Glutamatergic neuron (in vitro differentiated cells): Measurements from ENCODE around the gene HNRNPM. TPM values are rescaled to one million over a fixed set of nuclear protein-coding genes. Genes with fewer than 3 reads are reported as not detected.

Experiments
- DNase-seq: peaks from one replicate; pipeline ENCODE4 v3.0.0; 2022
- H3K27ac Mint-ChIP-seq: one replicate; pipeline ENCODE4 v1.8.0; 2020; ENCODE audit warnings: mild to moderate bottlenecking, mixed read lengths, inconsistent platforms; ENCODE audit not compliant: unreplicated experiment
- H3K27me3 Mint-ChIP-seq: one replicate; pipeline ENCODE4 v1.8.0; 2020; ENCODE audit warnings: mild to moderate bottlenecking, moderate library complexity, mixed read lengths, inconsistent platforms; ENCODE audit not compliant: unreplicated experiment
- H3K36me3 Mint-ChIP-seq: one replicate; pipeline ENCODE4 v1.8.0; 2020; ENCODE audit warnings: mild to moderate bottlenecking, mixed read lengths, inconsistent platforms; ENCODE audit not compliant: unreplicated experiment
- H3K4me1 Mint-ChIP-seq: one replicate; pipeline ENCODE4 v1.8.0; 2020; ENCODE audit warnings: mild to moderate bottlenecking, low read depth, mixed read lengths, inconsistent platforms; ENCODE audit not compliant: unreplicated experiment
- H3K4me3 Mint-ChIP-seq: one replicate; pipeline ENCODE4 v1.8.0; 2020; ENCODE audit warnings: mild to moderate bottlenecking, mixed read lengths, inconsistent platforms; ENCODE audit not compliant: unreplicated experiment
- H3K9me3 Mint-ChIP-seq: one replicate; pipeline ENCODE4 v1.8.0; 2020; ENCODE audit warnings: mild to moderate bottlenecking, moderate library complexity, mixed read lengths, inconsistent platforms; ENCODE audit not compliant: unreplicated experiment
- total RNA-seq: library from RNA; stranded (reverse); fragmentation: NEBNext Ultra II Directional; extraction: Animal tissue kit (Norgen Biotek cat#: 25700); gene quantifications from one replicate; pipeline ENCODE4 v1.2.1, GENCODE V29; 2021; ENCODE audit not compliant: unreplicated experiment
- TF ChIP-seq, protein P1 (sequence below): fragments of 200-600 bp; sonication (generic); IDR thresholded peaks from one replicate; pipeline ENCODE4 v1.5.0; 2021; ENCODE audit not compliant: partially characterized antibody, unreplicated experiment

HNRNPM gene
- total RNA-seq, 1 donor from 2014 or later: 184 TPM

DNA sequence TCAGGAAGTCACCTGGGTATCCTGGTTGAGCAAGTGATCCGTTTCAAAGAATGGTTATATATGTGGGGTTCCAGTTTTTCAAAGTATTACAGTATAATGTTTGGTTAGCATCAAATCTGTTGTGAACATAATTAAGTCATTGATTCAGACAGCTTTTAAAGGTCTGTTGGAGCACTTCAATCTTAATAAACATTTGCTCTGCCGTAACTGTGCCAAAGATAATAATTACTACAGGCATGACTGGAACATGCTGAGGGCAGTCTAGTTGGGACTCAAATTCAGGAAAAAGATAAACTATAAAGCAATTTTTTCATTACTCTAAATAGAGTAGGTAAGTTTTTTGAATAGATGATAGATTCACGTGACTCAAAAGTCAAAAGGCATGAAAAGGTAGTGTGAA, 23.3 kb downstream of the HNRNPM start:
- TF ChIP-seq, protein P1, sequence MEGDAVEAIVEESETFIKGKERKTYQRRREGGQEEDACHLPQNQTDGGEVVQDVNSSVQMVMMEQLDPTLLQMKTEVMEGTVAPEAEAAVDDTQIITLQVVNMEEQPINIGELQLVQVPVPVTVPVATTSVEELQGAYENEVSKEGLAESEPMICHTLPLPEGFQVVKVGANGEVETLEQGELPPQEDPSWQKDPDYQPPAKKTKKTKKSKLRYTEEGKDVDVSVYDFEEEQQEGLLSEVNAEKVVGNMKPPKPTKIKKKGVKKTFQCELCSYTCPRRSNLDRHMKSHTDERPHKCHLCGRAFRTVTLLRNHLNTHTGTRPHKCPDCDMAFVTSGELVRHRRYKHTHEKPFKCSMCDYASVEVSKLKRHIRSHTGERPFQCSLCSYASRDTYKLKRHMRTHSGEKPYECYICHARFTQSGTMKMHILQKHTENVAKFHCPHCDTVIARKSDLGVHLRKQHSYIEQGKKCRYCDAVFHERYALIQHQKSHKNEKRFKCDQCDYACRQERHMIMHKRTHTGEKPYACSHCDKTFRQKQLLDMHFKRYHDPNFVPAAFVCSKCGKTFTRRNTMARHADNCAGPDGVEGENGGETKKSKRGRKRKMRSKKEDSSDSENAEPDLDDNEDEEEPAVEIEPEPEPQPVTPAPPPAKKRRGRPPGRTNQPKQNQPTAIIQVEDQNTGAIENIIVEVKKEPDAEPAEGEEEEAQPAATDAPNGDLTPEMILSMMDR: no peak
- peaks cover 5% of the 10 kb centered on the region for H3K4me1 Mint-ChIP-seq
- H3K27ac Mint-ChIP-seq: no peak overlapping the region
- H3K9me3 Mint-ChIP-seq: peaks cover 5% of the 10 kb centered on the region
- peaks cover 3% of the 10 kb centered on the region for H3K36me3 Mint-ChIP-seq
- peaks cover 2% of the 10 kb centered on the region for H3K27me3 Mint-ChIP-seq
- H3K4me3 Mint-ChIP-seq: no peak overlapping the region
- no peak for DNase-seq

DNA sequence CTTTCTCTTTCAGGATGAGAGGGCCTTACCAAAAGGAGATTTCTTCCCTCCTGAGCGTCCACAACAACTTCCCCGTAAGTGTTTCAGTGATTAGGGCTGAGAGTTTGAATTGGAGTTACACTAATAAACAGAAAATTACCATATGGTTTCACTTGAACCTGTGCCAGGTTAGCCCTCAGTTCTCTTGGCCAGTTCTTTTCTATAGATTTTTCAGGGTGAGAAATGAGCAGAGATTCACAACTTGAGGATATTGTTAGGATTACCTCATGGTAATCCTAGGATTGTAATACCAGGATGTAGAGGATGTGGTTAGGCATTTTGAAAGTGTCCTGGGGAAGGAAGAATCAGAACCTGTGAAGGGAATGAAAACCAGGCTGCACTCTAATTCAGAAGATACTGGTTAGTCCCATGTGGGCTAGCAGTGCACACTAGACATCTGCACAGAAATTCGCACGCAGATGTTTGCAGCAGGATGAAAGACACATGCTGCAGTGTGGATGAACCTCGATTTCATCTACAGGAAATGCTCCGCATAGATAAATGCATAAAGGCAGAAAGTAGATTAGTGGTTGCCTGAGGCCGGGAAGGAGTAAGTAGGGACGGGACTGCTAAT, 24.1 kb downstream of the HNRNPM start:
- DNase-seq: no peak
- Mint-ChIP-seq H3K36me3 (peaks cover 3% of the 10 kb centered on the region), H3K27me3 (peaks cover 4% of the 10 kb centered on the region), H3K4me3 (no peak overlapping the region), H3K4me1 (peaks cover 5% of the 10 kb centered on the region), H3K27ac (peak overlapping the region; percentile 30), H3K9me3 (peaks cover 5% of the 10 kb centered on the region)
- TF ChIP-seq, protein P1: no peak

- Mint-ChIP-seq H3K4me1 (peaks cover 5% of the 10 kb centered on the region), H3K36me3 (peaks cover 3% of the 10 kb centered on the region), H3K4me3 (no peak overlapping the region), H3K27ac (peak overlapping the region; percentile 30), H3K27me3 (peaks cover 4% of the 10 kb centered on the region), H3K9me3 (peaks cover 5% of the 10 kb centered on the region)
- DNase-seq: no peak
- TF ChIP-seq, protein P1: no peak
Observed at GRCh38 chr19:8469613-8470368, 25.0 kb downstream of the HNRNPM start.

DNA sequence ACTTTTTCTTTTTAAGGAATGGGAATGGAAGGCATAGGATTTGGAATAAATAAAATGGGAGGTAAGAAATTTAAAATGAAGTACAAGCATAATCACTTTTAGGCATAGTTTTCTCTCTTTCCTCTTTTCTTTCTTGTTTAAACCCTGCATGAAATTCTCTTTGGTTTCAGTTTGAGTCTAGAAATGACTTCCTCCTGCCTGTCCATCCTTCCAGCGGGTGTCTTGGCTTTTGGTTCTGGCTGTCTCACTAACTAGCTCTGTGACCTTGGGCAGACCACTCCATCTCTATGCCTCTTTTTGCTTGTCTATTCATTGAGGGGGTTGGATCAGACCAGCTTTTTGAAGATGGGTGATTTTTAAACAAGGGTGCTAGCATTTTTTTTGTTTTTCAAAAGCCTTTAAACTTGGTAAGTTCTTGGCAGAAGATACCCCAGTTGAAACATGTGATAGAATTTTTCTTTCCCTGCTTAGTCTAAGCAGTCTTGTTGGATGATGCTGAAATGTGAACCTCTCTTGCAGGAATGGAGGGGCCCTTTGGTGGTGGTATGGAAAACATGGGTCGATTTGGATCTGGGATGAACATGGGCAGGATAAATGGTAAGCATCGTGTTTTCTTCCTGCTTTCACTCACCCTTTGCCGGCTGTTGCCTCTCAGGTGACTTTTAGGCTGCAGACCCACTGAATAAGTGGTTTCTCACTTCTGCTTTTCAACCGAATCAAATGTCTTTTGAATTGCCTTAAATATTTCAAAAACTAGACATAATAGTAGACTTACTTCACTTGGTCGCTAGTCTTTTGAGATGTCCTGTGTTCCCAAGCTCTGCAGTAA, 29.1 kb downstream of the HNRNPM start:
- no peak for DNase-seq
- peaks cover 5% of the 10 kb centered on the region for H3K4me1 Mint-ChIP-seq
- no peaks in the 10 kb centered on the region for H3K36me3 Mint-ChIP-seq
- no peak overlapping the region for H3K4me3 Mint-ChIP-seq
- H3K27me3 Mint-ChIP-seq: peaks cover 6% of the 10 kb centered on the region
- H3K27ac Mint-ChIP-seq: peak overlapping the region; percentile 67
- peaks cover 6% of the 10 kb centered on the region for H3K9me3 Mint-ChIP-seq
- TF ChIP-seq, protein P1: no peak
